Activated T-cell treated with anti-CD3 and anti-CD28 coated beads for 1 hour (primary cell): ENCODE measurements around the gene SLC25A22.
A peak's percentile ranks its signal among the peaks of the same experiment; 100 is the strongest.

Experiments
- DNase-seq: peaks from one replicate; pipeline ENCODE4 v3.0.0-alpha.2; 2020; ENCODE audit warnings: low read depth

SLC25A22 gene

DNA sequence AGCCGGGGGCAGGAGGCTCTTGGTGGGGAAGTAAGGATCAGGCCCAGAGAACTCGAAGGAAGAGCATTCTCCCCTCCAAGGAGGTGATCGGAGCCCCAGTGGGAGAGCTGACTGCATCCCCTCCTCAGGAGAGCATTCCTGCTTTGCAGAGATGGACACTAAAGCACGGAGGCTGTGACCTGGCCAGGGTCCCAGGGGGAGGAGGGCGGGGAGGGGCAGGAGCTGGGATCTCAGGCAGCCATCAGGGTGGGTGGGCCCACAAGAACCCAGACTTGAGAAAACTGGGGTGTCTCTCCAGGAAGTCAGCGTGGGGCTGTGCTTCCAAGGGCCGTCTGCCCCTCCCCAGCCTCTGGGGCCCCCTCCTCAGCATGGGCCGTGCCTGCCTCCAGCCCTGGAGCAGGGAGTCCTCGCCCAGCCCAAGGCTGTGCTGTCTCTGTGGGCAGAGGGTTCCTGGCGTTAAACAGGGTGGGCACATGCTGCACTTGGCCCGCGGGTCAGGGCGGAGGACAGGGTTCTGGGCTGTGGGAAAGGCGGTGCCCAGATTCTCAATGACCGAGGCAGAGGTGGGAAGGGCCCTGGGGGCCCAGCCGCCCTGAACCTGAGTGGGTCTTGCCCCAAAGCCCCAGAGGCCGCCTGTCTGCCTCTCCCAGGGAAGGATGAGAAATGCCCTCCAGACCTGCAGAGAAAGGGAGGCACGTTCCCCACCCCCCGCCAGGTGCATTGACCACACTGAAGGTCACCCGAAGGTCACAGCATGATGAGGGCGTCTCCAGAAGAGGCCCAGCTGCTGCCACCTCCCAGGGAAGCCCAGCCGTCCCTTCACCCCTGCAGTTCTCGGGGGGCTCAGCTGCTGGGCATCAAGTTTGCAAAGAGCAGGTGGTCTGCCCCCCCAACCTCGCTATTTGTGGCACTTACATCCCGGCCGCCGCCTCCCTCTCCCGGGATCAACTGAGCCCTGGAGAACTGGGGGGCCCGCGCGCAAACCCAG, 8.8 kb downstream of the SLC25A22 start:
- no peak for DNase-seq

- DNase-seq: no peak
These were observed 10.0 kb downstream of the SLC25A22 start for GRCh38 chr11:788009-788640.

GRCh38 chr11:787084-787675, 10.9 kb downstream of the SLC25A22 start:
- DNase-seq: no peak

- no peak for DNase-seq
These were observed 11.6 kb downstream of the SLC25A22 start for GRCh38 chr11:786235-787083.

DNA sequence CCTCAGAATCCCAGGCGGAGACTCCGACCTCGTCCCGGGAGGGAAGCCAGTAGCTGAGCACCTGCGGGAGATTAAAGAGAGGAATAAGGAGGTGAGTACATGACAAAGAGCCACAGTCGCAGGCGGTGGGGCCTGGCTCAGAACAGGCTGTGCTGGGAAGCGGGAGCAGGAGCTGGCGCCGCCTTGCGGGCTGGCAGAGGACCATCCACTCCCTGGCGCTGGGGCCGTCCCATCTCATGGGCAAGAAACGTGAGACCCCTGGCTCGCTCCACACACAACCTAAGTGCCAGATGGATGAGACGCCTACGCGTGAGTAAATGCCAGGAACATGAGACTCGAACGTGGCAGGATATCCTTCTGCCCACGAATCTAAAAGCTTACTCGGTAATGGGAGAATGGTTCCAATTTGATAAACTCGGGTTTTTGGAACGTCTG, 14.5 kb downstream of the SLC25A22 start:
- no peak for DNase-seq

DNA sequence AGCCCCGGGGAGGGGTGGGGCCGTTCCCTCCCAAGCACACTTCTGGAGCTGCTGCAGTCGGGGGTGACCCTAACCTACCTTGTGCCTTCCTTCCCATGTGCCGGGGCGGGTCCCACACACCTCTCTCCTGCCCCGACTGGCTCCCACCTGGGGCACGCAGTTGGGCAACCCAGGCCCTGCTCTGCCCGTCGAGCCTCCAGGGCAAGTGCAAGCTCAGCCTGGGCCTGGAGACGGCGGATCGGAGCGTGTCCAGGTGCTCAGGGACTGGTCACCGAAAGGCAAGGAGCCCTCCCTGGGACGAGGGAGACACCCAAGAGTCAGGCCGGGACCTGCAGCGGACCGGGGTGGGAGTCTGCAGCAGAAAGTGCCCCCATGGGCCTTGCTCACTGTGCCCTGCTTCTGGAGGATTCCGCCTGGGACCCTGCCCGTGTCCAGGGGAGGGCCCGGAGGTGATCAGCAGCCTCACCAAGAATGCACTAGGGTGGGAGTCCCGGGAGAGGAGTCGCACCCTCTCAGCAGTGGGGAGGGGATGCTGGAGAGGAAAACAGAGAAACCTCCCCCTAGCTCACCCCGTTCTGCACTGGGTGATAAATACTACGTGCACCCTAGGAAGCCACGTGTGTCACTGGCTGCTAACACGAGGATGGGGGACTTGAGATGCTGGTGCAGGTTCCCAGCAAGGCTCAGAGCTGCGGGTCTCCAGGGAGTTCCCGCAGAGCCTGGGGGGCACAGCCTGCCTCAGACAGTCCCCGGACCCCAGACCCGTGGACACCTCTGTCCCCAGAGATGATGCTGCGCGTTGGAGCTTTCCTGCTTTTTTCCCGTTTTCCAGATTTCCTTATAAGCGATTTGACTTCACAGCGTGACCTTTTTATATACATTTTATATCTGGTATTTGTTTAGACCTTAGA, 15.6 kb downstream of the SLC25A22 start:
- no peak for DNase-seq

GRCh38 chr11:779955-780532, 18.0 kb downstream of the SLC25A22 start:
- no peak for DNase-seq

DNA sequence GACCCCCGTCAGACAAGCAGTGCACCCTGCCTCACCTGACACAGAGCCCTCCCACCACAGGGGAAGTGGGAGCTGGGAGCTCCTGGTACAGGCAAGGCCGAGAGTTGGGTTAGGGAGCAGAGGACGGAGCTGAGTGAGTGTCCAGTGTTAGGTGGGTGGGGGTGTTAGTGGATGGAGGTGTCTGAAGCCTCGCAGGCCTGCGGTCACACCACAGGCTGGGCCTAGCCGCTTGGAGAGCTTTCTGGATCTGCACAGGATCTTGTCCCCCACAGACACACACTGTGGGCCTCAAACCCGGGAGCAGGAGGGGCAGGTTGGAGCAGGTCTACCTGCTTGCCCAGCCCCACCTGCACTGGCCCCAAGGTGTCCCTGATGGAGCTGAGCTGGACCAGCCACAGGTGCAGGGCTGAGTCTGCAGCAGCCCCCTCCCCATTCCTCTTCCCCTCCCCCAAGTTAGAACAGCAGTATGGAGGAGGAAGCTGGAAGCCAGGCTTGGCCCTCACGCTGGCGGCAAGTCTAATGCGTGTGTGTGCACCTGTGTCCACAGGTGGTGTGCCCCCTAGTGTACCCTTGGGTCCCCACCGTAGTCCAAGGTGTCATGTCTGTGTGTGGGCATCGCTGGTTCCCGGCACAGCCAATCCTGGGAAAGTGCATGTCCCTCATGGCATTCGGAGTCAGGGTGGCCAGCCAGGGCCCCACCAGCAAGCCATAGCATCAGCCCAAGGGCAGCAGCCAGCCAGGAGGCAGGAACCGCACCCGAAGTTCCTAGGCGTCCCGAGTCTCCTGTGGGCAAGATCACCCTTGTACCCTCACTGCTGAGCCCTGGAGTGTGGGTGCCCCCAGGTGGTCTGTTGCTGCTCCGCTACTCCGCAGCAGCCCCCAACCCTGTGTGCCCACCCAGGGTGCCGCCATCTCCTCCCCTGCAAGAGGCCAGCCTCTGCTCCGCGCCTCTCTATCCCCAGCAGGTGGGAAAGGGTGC, 18.8 kb downstream of the SLC25A22 start:
- DNase-seq: no peak

DNA sequence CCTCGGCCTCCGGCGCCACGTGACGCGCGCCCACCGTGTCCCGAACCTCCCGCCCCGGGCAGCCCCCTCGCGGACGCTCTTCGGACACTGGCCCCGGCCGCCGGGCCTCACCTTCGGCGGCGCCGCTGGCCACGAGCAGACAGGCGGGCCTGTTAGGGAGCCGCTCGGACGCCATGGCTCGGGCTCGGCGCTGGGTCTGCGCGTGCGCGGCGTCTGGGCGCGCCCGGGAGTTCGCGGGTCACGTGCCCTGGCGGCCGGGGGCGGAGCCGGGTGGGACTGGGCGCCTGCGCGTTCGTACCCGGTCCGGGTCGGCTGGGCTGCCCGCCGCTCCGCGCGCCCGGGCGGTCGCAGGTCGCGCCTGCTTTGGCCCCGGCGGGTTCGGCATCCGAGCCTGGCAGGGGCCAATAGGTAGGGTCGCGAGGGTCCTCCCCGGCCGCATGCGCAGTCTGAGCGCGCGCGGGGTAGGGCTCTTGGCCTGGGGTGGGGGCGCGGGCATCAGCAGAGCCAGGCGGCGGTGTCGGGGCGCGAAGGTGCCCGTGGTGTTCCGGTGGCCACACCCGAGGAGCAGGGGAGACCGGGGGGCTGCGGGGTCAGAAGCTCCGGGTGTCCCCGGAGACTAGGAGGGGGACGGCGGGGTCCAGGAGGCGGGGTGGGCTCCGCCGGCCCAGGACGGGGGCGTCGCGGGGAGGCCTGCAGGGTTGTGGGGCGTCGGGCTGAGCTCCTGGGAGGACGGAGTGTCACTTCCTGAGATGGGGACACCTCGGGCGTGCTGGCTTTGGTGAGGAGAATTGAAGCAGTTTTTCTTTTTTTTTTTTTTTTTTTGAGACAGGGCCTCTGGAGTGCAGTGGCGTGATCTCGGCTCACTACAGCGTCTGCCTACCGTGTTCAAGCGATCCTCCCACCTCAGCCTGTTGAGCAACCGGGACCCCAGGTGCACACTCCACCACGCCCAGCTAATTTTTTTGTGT, 20.5 kb downstream of the SLC25A22 start, which contains the start of gene GATD1:
Gene GATD1 (minus strand): TSS at position 200 of the 968 bp plus-strand sequence. CDS start 25 bp downstream, at position 175.
- DNase-seq: peak; percentile 92

- no peak for DNase-seq
These were observed 21.4 kb downstream of the SLC25A22 start for GRCh38 chr11:776561-777287.

GRCh38 chr11:776263-776560, 21.9 kb downstream of the SLC25A22 start:
- DNase-seq: no peak

- no peak for DNase-seq
These were observed 23.0 kb downstream of the SLC25A22 start for GRCh38 chr11:774873-775592.

DNA sequence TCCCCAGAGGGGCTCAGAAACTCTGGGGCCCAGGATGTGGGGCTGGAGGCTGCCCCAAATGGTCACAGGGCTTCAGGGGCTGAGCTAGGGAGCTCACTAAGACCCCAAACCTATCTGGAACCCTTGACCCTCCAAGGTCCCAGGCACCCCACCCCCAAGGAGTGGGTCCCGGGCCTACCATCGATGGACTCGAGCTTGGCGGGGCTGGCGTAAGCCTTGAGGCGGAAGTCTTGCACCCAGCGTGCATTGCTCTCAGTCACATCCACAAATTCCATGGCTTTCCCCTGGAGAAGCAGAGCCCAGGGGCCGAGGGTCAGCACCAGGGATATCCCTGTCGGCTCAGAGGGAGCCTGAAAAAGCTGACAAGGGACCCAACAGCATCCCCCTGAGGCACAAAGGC, 24.3 kb downstream of the SLC25A22 start:
- no peak for DNase-seq

- DNase-seq: no peak
These were observed 24.7 kb downstream of the SLC25A22 start for GRCh38 chr11:773425-773824.

DNA sequence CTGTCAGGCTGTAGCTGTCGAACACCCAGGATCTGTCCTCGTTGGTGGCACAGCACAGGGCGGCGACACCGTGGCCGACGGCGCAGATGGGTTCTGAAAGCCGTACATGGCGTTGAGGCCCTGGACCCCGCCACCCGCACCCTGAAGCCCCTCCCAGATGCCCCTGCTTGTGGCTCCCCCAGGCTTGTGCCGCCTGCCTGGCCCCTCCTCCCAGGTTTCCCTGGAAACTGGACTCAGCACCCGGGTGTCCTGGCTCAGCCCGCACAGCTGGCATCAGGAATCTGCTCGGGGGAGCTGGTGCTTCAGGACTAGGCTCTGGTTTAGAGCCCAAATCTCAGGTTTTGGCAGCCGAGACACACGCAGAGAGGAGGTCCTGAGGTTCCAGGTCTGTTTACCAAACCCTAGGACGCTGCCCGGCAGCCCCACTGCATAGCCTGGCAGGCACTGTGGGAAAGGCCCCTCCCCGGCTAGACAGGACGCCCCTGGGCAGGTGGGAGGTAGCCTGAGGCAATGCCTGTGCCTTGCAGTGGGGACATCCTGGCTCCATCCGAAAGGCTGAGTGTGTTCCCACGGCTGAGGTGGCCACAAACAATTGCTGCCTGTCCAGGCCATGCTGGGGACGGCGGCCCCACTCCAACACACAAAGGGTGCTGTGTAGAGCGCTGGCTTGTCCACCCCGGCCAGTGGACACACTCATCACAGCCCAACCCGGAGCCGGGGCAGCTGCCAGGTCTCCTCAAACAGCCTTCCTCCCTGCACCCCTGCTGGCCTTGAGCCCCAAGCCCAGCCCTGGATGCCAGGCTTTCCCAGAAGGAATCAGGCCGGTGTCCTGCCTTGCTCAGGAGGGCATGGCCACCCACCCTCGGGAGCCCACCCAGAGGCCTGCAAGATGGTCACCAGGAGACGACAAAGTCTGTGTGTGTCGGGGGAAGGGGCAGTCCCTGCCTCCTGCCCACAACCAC, 25.4 kb downstream of the SLC25A22 start:
- DNase-seq: no peak
